ENCODE results near the gene CYSRT1.
A peak's percentile ranks its signal among the peaks of the same experiment; 100 is the strongest.

The CYSRT1 gene

DNA sequence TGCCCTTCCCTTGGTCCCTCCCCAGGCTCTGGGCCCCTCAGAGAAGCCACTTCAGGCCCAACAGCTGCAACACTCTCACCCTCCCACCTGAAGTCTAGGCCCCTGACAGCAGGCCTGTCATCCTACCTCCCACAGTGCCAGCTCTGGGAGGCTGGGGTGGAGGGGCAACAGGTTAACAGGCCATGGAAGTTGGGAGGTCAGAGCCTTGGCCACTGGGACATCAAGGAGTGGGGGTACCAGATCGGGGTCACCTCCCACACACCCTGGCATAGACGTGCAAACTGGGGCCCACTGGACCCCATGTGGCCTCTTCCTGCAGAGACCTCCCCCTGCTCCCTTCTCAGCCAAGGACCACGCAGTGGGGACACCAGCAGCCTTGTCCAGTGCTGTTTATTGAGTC lies 33.7 kb upstream of the CYSRT1 start:
- DNase-seq, result no peak

DNA sequence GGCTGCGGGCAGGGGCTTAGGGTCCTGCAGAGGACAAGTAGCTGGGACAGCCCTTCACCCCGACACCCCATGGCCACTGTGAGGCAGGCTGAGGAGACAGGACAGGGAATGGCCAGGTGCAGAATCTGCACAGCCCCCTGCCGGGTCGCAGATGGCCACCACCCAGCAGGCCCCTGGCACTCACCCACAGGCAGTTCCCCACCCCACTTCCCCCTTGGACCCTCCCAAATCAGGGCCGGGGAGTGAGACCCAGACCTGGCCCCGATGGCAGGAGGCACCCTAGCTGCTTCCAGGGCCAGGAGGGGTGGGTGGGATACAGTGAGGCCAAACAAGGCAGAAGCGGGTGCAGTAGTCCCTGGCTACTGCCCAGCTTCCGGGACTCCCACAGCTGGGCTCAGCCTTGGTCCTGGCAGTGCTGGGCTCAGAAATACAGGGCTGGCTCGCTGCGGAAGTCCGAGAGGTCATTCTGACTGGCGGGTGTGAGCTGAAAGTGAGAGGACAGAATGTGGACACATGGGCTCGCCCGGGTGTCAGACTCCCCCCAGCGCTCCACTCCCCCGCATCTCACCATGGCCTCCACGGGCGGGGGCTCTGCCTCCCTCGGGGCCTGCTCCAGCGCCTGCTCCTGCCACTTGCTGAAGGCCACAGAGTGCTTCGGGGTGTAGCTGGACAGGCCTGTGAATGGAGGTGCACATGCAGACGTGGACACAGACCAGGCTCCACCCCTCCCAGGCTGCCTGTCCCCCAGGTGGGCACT lies 33.1 kb upstream of the CYSRT1 start:
- DNase-seq, result no peak

DNA sequence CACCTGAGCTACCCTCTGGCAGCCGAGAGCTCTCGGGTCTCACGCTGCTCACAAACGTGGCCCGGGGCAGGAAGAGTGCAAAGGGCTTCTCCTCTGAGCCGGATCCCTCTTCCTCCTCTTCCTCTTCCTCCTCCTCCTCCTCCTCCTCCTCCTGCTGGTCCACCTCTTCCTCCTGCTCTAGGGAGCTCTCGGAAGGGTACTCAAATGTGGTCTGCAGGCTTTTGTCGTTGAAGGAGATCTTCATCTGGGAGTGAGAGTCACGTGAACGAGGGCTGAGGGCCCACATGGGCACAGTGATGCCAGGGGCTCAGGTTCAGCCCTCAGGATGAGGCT lies 32.6 kb upstream of the CYSRT1 start:
- no peak for DNase-seq

DNA sequence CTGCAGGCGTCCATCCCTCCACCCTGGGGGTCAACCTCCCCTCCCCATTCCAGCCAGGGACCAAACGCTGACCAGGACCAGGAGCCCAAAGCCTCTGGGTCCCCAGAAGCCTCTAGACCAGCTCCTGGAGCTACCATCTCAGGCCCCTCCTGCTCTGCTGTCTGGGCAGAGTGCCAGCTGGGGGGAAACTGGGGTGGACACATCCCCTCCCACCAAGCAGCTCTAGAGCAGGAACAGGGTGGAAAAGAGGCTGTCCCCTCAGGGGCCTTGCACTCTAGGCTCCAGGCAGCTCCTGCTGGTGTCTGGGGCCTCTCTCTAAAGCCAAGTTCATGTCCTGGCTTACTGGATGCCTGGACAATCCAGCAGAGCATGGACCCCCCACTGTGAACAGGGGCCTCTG lies 32.1 kb upstream of the CYSRT1 start:
- no peak for DNase-seq

- no peak for DNase-seq
Measured at GRCh38 chr9:137193771-137194170, 31.2 kb upstream of the CYSRT1 start.

- no peak for DNase-seq
Measured at GRCh38 chr9:137194388-137194787, 30.6 kb upstream of the CYSRT1 start.

- DNase-seq, result no peak
Measured at GRCh38 chr9:137194909-137195308, 30.1 kb upstream of the CYSRT1 start.

DNA sequence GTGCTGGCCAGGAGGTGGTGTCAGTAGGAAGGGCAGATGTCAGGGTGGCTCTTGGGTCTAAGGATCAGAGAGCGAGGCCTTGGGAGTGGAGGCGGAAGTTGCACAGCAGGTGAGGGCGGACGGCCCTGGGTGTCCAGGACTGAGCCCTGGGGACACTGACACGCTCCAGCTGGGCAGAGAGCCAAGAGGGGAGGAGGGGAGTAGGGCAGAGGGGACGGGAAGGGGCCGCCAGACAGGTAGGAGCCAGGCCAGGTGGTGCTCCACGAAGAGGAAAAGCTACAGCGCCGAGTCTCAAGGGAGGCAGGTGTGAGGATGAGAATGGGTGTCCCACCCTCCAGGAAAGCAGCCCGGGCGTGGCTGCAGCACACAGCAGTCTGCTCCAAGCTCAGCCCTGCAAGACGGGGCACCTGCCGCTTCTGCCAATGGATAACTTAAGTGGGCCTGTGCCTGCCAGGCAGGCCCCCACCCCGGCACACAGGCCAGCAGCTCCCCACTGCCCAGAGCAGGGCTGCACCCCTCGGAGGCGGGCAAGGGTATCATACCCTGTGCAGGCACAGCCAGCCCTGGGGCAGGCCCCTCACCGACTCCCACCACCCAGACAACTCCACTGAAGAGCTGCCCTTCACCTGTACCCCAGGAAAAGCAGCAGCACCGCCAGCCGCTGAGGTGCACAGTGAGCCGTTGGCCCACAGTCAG lies 29.3 kb upstream of the CYSRT1 start:
- DNase-seq, result no peak

- no peak for DNase-seq
Measured at GRCh38 chr9:137198051-137198901, 26.7 kb upstream of the CYSRT1 start.

GRCh38 chr9:137198902-137199283 lies 26.1 kb upstream of the CYSRT1 start:
- DNase-seq, result no peak

- no peak for DNase-seq
Measured at GRCh38 chr9:137199411-137200121, 25.4 kb upstream of the CYSRT1 start.

GRCh38 chr9:137200311-137201204 lies 24.4 kb upstream of the CYSRT1 start, which contains the start of gene TPRN:
TSS of gene TPRN (minus strand) at chr9:137200741. CDS start at chr9:137200711, 30 bp downstream.
- peak; percentile 97 for DNase-seq

DNA sequence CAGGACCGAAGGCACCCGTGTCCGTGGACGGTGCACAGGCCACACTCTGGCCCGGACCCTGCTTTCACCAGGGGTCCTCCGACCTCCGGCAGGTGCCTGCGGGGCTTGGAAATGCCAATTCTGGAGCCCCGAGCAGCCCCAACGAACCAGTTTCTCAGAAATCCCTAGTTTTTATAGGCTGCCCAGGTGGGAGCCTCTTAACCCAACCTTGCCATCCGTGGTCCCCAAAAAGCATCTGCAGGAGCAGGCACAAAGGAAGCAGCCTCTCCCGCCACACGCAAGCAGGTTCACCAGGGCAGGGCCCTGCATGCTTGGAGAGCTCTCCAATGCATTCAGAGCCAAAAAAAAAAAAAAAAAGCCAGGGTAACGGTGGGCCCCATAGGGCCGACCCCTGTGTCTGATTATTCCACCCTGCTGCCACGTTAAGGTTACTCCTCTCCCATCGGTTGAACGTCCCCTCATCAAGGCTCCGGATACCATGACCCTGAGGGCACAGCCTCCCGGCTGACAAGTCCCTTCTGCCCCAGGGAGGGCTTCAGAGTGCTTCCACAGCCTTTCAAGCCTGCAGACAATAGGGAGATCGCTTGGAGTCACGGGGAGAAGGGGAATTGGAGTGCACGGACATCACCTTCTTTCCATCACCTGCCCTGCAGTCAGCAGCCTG lies 23.6 kb upstream of the CYSRT1 start:
- no peak for DNase-seq

DNA sequence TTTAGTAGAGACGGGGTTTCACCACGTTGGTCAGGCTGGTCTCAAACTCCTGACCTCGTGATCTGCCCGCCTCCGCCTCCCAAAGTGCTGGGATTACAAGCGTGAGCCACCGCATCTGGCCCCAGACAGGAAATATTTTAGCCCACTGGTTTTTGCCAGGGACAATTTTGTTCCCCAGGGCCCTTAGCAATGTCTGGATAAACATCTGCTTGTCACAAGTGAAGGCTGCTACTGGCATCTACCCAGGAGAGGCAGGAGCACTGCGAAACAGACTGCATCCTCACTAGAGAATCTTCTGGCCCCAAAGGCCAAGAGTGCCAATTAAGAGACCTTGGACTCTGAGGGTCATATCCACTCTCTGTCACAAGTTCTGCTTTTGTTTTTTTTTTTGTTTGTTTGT lies 22.0 kb upstream of the CYSRT1 start:
- no peak for DNase-seq

- DNase-seq, result no peak
Measured at GRCh38 chr9:137204731-137205125, 20.2 kb upstream of the CYSRT1 start.

DNA sequence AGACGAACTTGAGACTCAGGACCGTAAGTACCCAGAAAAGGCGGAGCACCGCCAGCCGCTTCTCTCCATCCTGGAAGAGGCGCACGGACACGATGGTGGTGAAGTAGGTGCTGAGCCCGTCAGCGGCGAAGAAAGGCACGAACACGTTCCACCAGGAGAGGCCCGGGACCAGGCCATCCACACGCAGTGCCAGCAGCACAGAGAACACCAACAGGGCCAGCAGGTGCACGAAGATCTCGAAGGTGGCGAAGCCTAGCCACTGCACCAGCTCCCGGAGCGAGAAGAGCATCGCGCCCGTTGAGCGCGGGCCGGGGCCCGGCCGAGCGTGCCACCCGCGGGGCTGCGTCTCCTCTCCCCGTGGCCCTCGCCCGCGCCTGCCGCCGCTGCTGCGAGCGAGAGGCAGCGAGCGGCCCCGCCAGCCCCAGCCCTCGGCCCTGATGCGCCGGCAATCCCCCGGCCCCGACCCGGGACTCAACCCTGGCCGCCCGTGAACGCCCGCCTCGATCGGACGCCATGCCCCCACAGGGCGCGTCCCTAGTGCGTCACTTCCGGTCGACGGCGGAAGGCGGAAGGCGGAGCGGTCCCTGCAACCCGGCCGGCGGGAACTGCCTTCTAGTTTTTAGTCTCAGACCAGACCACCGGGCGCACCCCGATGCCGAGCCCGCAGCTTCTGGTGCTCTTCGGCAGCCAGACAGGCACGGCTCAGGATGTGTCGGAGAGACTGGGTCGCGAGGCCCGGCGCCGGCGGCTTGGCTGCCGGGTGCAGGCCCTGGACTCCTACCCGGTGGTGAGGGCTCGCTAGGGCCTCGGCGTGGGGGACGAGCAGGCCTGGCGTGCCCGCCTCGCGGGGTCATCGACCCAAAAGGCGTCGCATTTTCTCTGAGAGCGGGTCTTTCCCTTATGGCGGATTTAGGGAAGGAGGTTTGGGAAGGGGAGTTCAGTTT lies 19.6 kb upstream of the CYSRT1 start, which contains the start of the genes NDOR1 and TMEM203:
NDOR1 (plus strand) TSS at position 575 of the 944 bp plus-strand sequence; CDS start at position 653, 78 bp downstream.
TMEM203 (minus strand) TSS at position 523 of the 944 bp plus-strand sequence; CDS start at position 289, 234 bp downstream.
- DNase-seq, result peak; percentile 84

DNA sequence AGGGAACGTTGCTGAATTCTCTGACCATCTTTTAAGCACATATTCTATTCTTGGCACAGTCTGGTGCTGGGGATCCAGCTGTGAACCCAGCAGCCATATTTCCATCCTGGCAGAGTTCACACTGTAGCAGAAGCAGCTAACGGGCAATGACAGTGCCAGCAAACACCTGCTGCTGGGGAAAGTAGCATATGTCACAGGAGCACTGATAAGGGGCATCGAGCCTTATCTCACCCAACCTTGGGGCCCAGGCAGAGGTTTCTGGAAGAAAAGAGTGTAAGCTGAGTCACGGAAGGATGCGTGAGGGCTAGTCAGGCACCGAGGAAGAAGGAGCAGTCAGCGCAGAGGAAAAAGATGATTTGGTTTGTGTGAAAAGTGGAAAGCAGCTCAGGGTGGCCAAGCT lies 18.4 kb upstream of the CYSRT1 start:
- DNase-seq, result no peak

- DNase-seq, result no peak
Measured at GRCh38 chr9:137211532-137211931, 13.4 kb upstream of the CYSRT1 start.

DNA sequence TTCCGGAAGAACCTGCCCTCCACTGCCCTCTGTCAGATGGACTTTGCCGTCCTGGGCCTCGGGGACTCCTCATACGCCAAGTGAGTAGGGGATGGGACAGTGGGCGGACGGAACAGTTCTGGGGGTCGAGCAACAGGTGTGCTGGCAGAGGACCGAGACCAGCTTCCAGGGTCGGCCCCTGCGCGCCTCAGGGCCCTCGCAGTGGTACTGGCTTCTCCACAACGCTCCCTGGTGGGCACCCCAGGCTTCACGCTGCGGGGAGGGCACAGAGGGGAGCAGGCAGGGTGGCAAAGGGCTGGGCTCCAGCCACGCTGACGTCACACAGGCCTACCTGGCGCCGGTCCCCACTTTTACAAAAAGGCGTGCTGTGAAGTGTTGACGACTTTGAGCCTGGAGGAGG lies 12.5 kb upstream of the CYSRT1 start:
- DNase-seq, result no peak
